ENCODE results near the gene CAMSAP2. TPM values are rescaled to one million over a fixed set of nuclear protein-coding genes. Genes with fewer than 3 reads are reported as not detected.

CAMSAP2 gene
- total RNA-seq, 1 experiment from 2014 or later: 23.4 TPM

DNA sequence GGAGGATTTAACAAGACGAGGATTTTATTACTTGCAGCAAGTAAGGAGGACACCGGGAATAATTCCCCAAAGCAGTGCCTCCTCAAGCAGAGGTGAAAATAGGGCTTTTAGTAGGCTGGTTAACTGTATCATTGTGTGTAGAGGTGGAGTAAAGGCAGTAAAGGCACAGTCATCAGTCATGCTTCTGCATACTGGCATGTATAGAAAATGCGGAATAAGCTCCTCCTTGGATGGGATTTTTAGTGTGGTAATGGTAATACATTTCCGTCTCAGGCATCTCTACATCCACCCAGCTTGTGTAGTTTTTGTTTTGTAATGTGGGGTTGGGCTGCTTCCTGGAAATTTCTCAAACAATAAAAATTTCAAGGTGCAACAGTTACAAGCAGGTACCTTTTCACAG, 106.7 kb downstream of the CAMSAP2 start:
- Mint-ChIP-seq H3K9me3 (ENCODE audit: unreplicated experiment) (no peaks in the 10 kb centered on the region), H3K27me3 (ENCODE audit: insufficient read depth, unreplicated experiment) (no peaks in the 10 kb centered on the region), H3K27ac (ENCODE audit: unreplicated experiment) (no peak overlapping the region), H3K36me3 (ENCODE audit: insufficient read depth, unreplicated experiment) (peaks cover 34% of the 10 kb centered on the region), H3K4me1 (ENCODE audit: low read depth, unreplicated experiment) (no peaks in the 10 kb centered on the region), H3K4me3 (ENCODE audit: unreplicated experiment) (no peak overlapping the region)
- H3K36me3 ChIP-seq (ENCODE audit: control insufficient read depth, insufficient read depth, low read length): no peaks in the 10 kb centered on the region; the same call in 1 of the 2 replicates
- no peaks in the 10 kb centered on the region for H3K9me3 ChIP-seq
- TF ChIP-seq CTCF (IDR thresholded peaks at IDR 0.05; ENCODE audit: insufficient read depth in 1 of 2, low read depth in 1 of 2, low read length in 1 of 2, severe bottlenecking in 1 of 2, unreplicated experiment in 1 of 2): no peak
- no peaks in the 10 kb centered on the region for H3K4me1 ChIP-seq
- no peak overlapping the region for H3K4me3 ChIP-seq (ENCODE audit: low read depth, low read length)
- ChIA-PET POLR2A (no interaction called here), CTCF (no interaction called here)
- DNase-seq: no peak
- H3K27me3 ChIP-seq (replicated peaks; ENCODE audit: control insufficient read depth, insufficient read depth, low read length): no peaks in the 10 kb centered on the region
- intact Hi-C loops (cut with micrococcal nuclease; ENCODE audit: unreplicated experiment): no loop called here
- BruUV-seq (replicated peaks): no TSS peak

GRCh38 chr1:200846398-200846797, 107.7 kb downstream of the CAMSAP2 start:
- no peaks in the 10 kb centered on the region for H3K9me3 Mint-ChIP-seq (ENCODE audit: unreplicated experiment)
- DNase-seq: no peak
- POLR2A ChIA-PET: no interaction called here
- intact Hi-C loops (cut with micrococcal nuclease; ENCODE audit: unreplicated experiment): no loop called here
- no peaks in the 10 kb centered on the region for H3K27me3 ChIP-seq (replicated peaks; ENCODE audit: control insufficient read depth, insufficient read depth, low read length)
- H3K9me3 ChIP-seq: no peaks in the 10 kb centered on the region
- H3K27me3 Mint-ChIP-seq (ENCODE audit: insufficient read depth, unreplicated experiment): no peaks in the 10 kb centered on the region
- BruUV-seq (replicated peaks): no TSS peak
- no peaks in the 10 kb centered on the region for H3K4me1 Mint-ChIP-seq (ENCODE audit: low read depth, unreplicated experiment)
- peaks cover 42% of the 10 kb centered on the region for H3K36me3 Mint-ChIP-seq (ENCODE audit: insufficient read depth, unreplicated experiment)
- CTCF ChIA-PET: no interaction called here
- H3K4me1 ChIP-seq: no peaks in the 10 kb centered on the region
- no peak overlapping the region for H3K4me3 Mint-ChIP-seq (ENCODE audit: unreplicated experiment)
- no peak overlapping the region for H3K4me3 ChIP-seq (ENCODE audit: low read depth, low read length)
- no peak for TF ChIP-seq CTCF (IDR thresholded peaks at IDR 0.05; ENCODE audit: insufficient read depth in 1 of 2, low read depth in 1 of 2, low read length in 1 of 2, severe bottlenecking in 1 of 2, unreplicated experiment in 1 of 2)
- no peak overlapping the region for H3K27ac Mint-ChIP-seq (ENCODE audit: unreplicated experiment)
- H3K36me3 ChIP-seq (ENCODE audit: control insufficient read depth, insufficient read depth, low read length): no peaks in the 10 kb centered on the region; the same call in 1 of the 2 replicates

- H3K36me3 ChIP-seq (ENCODE audit: control insufficient read depth, insufficient read depth, low read length): no peaks in the 10 kb centered on the region; the same call in 1 of the 2 replicates
- no peaks in the 10 kb centered on the region for H3K4me1 Mint-ChIP-seq (ENCODE audit: low read depth, unreplicated experiment)
- intact Hi-C loops (cut with micrococcal nuclease; ENCODE audit: unreplicated experiment): no loop called here
- ChIA-PET POLR2A (no interaction called here), CTCF (no interaction called here)
- no peak for DNase-seq
- no peak overlapping the region for H3K27ac Mint-ChIP-seq (ENCODE audit: unreplicated experiment)
- H3K27me3 Mint-ChIP-seq (ENCODE audit: insufficient read depth, unreplicated experiment): no peaks in the 10 kb centered on the region
- no peak overlapping the region for H3K4me3 ChIP-seq (ENCODE audit: low read depth, low read length)
- H3K4me3 Mint-ChIP-seq (ENCODE audit: unreplicated experiment): no peak overlapping the region
- no peaks in the 10 kb centered on the region for H3K9me3 ChIP-seq
- TF ChIP-seq CTCF (IDR thresholded peaks at IDR 0.05; ENCODE audit: insufficient read depth in 1 of 2, low read depth in 1 of 2, low read length in 1 of 2, severe bottlenecking in 1 of 2, unreplicated experiment in 1 of 2): no peak
- no peaks in the 10 kb centered on the region for H3K4me1 ChIP-seq
- H3K9me3 Mint-ChIP-seq (ENCODE audit: unreplicated experiment): no peaks in the 10 kb centered on the region
- H3K27me3 ChIP-seq (replicated peaks; ENCODE audit: control insufficient read depth, insufficient read depth, low read length): no peaks in the 10 kb centered on the region
- BruUV-seq (replicated peaks): no TSS peak
- H3K36me3 Mint-ChIP-seq (ENCODE audit: insufficient read depth, unreplicated experiment): peaks cover 57% of the 10 kb centered on the region
These were observed 110.7 kb downstream of the CAMSAP2 start for GRCh38 chr1:200849430-200849829.
